NCI-H1105 (cell line): ENCODE measurements around the gene CPD.
"Not testable (repeated sequence)": the region's sequence is repeated elsewhere in the genome, so short reads cannot be mapped to it uniquely, and the experiment has no call there.

Source experiments
- DNase-seq: peaks from one replicate; lab custom pipeline; 2025; lab: John Stamatoyannopoulos, UW

Gene CPD

DNA sequence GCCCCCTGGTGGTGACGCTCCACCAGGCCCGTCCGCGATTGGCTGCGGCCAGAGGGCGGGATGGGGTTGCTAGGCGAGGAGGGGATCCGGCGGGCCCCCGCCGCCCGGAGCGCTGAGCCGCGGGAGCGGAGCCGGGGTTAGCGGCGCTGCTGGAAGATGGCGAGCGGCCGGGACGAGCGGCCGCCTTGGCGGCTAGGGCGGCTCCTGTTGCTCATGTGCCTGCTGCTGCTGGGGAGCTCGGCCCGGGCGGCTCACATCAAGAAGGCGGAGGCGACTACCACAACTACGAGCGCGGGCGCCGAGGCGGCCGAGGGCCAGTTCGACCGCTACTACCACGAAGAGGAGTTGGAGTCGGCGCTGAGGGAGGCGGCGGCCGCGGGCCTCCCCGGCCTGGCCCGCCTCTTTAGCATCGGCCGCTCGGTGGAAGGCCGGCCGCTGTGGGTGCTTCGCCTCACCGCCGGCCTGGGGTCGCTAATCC is at the start of gene CPD:
Gene CPD (plus strand): TSS at position 103 of the 478 bp plus-strand sequence. CDS start 54 bp downstream, at position 157.
- peak; percentile 87 for DNase-seq

- DNase-seq, result no peak
These were observed 46.6 kb upstream of the CPD start for GRCh38 chr17:30332057-30332542.

- DNase-seq, result peak; percentile 3
These were observed 45.0 kb upstream of the CPD start, which contains the start of gene TMIGD1 for GRCh38 chr17:30333503-30334360. TMIGD1 (minus strand) TSS chr17:30334057; CDS start chr17:30332133, 1,924 bp downstream.

- no peak for DNase-seq
These were observed 44.3 kb upstream of the CPD start for GRCh38 chr17:30334421-30334820.

DNA sequence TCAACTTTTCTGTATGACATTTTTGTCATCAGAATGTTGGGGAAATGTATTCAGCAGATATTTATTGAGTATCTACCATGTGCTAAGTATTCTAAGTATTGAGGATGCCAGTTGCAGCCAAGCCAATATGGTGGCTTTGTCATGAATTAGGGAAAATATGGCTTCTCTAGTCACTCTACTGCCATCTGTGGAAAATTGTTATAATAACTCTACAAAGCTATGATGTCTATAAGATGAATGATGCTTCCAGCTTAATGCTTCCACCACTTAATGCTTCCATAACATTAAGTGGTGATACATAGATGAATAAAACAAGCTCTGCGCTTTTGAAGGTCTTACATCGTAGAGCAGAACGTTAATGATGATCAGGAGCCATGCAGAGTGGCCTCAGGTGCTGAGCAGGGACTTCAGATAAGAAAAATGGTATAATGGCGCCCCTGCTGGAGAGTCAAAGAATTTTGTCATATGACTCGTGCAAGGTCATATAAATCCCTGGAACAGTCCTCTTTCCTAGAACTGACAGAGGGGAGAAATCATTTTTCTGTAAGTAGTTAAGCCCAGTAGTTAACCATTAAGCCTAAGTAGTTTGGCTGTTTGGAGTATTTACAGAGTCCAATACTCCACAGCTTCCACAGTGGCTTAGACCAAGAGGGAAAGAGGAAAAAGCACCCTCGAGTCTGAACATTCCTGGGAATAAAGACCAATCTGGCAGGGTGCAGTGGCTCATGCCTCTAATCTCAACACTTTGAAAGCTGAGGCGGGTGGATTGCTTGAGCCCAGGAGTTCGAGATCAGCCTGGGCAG is 42.2 kb upstream of the CPD start:
- DNase-seq, result peak; percentile 51

- DNase-seq, result no peak
These were observed 41.2 kb upstream of the CPD start for GRCh38 chr17:30337393-30337999.

DNA sequence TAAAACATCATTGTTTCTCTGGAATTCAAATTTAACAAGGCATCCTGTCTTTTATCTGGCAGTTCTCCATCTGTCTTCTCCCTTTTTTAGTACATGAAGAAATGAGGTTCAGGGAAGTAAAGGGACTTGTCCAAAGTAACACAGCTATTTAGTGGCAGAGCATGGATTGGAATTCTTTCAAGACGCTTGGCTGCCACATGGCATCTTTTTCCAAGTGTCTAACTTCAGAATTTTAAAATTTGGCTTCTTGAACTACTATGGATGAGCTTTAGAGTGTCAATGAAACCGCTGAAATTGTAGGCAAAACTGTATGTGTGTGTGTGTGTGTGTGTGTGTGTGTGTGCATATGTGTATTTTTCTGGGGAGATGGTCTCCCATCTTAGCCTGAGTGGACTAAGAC is 39.6 kb upstream of the CPD start:
- DNase-seq, result no peak

- DNase-seq, result no peak
These were observed 37.8 kb upstream of the CPD start for GRCh38 chr17:30340801-30341356.

- DNase-seq, result no peak
These were observed 37.0 kb upstream of the CPD start for GRCh38 chr17:30341703-30342249.

GRCh38 chr17:30343244-30343643 is 35.5 kb upstream of the CPD start:
- not testable (repeated sequence) for DNase-seq

GRCh38 chr17:30343796-30344195 is 34.9 kb upstream of the CPD start:
- no peak for DNase-seq

- DNase-seq, result no peak
These were observed 34.2 kb upstream of the CPD start for GRCh38 chr17:30344283-30345088.

GRCh38 chr17:30345089-30345433 is 33.7 kb upstream of the CPD start:
- no peak for DNase-seq

GRCh38 chr17:30345527-30346075 is 33.1 kb upstream of the CPD start:
- no peak for DNase-seq

- no peak for DNase-seq
These were observed 32.4 kb upstream of the CPD start for GRCh38 chr17:30346221-30346795.

DNA sequence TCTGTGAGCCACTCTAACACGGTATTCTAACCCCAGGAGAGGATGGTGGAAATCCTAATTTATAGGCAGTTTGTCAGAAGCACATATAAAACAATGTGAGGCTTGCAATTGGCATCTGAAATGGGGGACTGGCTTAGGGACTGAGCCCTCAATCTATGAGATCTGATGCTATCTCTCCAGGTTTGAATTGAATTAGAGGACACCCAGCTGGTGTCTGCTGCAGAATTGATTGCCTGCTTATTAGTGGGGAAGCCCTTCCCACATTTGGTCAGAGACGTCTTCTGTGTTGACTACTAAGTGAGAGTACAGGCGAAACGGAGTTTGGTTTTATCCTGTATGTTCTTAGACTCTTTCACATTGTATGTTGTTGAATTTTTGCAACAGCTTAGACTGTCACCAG is 31.2 kb upstream of the CPD start:
- no peak for DNase-seq

DNA sequence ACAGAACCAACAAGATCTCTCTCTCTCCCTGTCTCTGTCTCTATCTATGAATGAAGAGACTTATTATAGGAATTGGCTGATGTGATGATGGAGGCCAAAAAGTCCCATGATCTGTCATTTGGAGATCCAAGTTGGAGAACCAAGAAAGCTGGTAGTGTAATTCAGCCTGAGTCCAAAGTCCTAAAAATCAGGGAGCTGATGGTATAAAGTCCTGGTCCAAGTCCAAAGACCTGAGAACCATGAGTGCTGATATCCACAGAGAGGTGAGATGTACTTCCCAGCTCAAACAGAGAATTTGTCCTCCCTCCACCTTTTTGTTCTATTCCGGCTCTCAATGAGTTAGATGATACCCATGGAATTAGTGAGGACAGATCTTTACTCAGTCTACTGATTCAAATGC is 29.5 kb upstream of the CPD start:
- no peak for DNase-seq

DNA sequence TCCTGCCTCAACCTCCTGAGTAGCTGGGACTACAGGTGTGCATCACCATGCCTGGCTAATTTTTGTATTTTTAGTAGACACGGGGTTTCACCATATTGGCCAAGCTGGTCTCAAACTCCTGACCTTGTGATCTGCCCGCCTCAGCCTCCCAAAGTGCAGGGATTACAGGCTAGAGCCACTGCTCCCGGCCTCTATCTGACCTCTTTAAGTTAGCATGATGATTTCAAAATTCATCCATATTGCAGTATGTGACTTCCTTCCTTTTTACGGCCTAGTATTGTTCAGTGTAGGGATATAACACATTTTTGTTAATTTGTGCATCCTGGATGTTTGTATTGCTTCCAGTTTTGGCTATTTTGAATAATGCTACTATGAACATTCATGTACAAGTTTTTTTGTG is 27.5 kb upstream of the CPD start:
- not testable (repeated sequence) for DNase-seq

- no peak for DNase-seq
These were observed 27.0 kb upstream of the CPD start for GRCh38 chr17:30351735-30352134.

DNA sequence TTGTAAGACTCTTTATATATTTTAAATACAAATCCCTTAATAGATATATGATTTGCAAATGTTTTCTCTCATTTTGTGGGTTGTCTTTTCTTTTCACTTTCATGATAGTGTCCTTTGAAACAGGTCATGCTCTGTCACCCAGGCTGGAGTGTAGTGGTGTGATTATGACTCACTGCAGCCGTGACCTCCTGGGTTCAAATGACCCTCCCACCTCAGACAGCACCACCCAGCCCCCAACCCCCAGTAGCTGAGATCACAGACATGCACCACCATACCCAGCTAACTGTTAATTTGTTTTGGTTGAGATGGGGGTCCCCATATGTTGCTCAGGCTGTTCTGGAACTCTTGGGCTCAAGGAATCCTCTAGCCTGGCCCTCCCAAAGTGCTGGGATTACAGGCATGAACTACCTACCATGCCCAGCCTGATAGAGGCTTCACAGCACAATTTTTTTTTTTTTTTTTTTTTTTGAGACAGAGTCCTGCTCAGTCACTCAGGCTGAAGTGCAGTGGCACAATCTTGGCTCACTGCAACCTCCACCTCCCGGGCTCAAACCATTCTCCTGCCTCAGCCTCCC is 26.4 kb upstream of the CPD start:
- DNase-seq, result no peak
